AG09319 (cell line): ENCODE data around the gene POLR2C.

Experiments used
- DNase-seq: peaks from one replicate; pipeline ENCODE4 v3.0.0-alpha.2; 2010; ENCODE audit warnings: low read depth; ENCODE audit errors: extremely low read depth
- CTCF ChIP-seq: IDR thresholded peaks from 2 replicates; pipeline ENCODE4 v1.5.1; 2011; ENCODE audit warnings: low read depth, mild to moderate bottlenecking, inconsistent platforms, low read length, moderate library complexity

The POLR2C gene

DNA sequence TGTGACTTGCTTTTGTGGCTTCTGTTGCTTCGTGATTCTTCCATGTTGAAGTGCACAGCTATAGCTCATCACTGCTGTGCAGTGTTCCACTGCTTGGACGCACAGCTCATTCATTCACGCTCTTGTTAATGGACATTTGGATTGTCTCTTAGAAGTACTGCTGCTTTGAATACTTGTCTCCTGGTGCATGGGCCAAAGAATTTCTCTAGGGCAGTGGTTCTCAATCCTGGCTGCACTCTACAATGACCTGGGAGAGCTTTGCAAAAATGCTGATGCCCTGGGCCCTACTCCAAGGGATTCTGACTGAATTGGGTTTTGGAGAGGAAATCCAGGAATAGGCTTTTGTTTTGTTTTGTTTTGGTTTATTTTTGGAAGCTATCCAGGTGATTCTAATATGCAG lies 37.9 kb upstream of the POLR2C start:
- no peak for DNase-seq
- no peak for TF ChIP-seq CTCF

DNA sequence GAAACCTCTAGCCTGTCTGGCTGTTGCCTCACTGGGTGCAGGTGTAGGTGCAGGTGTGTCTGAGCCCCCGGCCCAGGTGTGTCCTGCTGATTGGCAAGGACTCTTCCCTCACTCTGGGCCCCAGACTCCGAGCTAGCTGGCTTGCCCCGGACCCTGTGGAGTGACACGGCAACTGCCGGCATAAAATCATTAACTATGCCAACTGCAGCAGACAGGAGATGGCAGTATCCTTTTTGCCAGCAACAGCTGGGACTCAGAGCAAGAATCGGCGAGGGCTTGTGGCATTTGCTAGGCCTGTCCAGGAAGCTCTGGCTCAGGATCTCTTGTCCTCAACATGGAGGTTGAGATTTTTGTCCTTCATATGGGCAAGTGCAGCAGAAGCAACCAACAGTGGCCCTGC lies 36.1 kb upstream of the POLR2C start:
- no peak for DNase-seq
- no peak for TF ChIP-seq CTCF

- no peak for DNase-seq
- no peak for TF ChIP-seq CTCF
These were observed 35.2 kb upstream of the POLR2C start for GRCh38 chr16:57427307-57427706.

- TF ChIP-seq CTCF, result no peak
- no peak for DNase-seq
These were observed 34.7 kb upstream of the POLR2C start for GRCh38 chr16:57427824-57428223.

DNA sequence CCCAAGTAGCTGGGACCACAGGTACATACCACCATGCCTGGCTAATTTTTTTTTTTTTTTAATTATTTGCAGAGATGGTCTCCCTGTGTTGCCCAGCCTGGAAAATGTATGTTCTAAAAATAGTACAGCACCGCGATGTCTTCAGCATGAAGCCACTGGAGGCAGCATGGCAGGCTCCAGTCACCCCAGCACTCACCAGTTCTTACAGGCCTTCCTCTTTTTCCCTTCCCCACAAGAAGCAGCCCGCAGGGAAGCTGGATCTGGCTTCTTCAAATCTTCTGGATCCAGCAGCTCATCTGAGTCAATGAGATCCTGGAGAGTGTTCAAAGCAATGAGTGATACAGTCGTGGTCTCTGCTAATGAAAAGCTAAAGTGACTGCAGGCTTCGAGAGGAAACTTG lies 31.5 kb upstream of the POLR2C start:
- no peak for DNase-seq
- no peak for TF ChIP-seq CTCF

- no peak for TF ChIP-seq CTCF
- no peak for DNase-seq
These were observed 30.0 kb upstream of the POLR2C start for GRCh38 chr16:57432505-57432904.

GRCh38 chr16:57432989-57433388 lies 29.5 kb upstream of the POLR2C start:
- no peak for TF ChIP-seq CTCF
- no peak for DNase-seq
